ENCODE results near the gene HSPA4. TPM values are rescaled to one million over a fixed set of nuclear protein-coding genes. Genes with fewer than 3 reads are reported as not detected.
"Not testable (repeated sequence)": the region's sequence is repeated elsewhere in the genome, so short reads cannot be mapped to it uniquely, and the experiment has no call there.

Gene HSPA4
- total RNA-seq, 1 experiment from 2014 or later, result 296 TPM

- Mint-ChIP-seq H3K4me3 (ENCODE audit: low read depth, unreplicated experiment) (no peak overlapping the region), H3K27me3 (ENCODE audit: unreplicated experiment) (no peaks in the 10 kb centered on the region), H3K36me3 (ENCODE audit: insufficient read depth, unreplicated experiment) (peaks cover 73% of the 10 kb centered on the region), H3K9me3 (ENCODE audit: low read depth, unreplicated experiment) (no peaks in the 10 kb centered on the region), H3K27ac (ENCODE audit: unreplicated experiment) (no peak overlapping the region), H3K4me1 (ENCODE audit: low read depth, unreplicated experiment) (peaks cover 5% of the 10 kb centered on the region)
- TF ChIP-seq, protein P1, sequence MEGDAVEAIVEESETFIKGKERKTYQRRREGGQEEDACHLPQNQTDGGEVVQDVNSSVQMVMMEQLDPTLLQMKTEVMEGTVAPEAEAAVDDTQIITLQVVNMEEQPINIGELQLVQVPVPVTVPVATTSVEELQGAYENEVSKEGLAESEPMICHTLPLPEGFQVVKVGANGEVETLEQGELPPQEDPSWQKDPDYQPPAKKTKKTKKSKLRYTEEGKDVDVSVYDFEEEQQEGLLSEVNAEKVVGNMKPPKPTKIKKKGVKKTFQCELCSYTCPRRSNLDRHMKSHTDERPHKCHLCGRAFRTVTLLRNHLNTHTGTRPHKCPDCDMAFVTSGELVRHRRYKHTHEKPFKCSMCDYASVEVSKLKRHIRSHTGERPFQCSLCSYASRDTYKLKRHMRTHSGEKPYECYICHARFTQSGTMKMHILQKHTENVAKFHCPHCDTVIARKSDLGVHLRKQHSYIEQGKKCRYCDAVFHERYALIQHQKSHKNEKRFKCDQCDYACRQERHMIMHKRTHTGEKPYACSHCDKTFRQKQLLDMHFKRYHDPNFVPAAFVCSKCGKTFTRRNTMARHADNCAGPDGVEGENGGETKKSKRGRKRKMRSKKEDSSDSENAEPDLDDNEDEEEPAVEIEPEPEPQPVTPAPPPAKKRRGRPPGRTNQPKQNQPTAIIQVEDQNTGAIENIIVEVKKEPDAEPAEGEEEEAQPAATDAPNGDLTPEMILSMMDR (IDR thresholded peaks at IDR 0.05; ENCODE audit: unreplicated experiment), result no peak
- intact Hi-C loops (cut with micrococcal nuclease; ENCODE audit: unreplicated experiment), result no loop called here
- CTCF ChIA-PET, result no interaction called here
- DNase-seq, result no peak
- BruUV-seq (replicated peaks), result no TSS peak
Measured at GRCh38 chr5:133083901-133084300, 32.1 kb downstream of the HSPA4 start.

DNA sequence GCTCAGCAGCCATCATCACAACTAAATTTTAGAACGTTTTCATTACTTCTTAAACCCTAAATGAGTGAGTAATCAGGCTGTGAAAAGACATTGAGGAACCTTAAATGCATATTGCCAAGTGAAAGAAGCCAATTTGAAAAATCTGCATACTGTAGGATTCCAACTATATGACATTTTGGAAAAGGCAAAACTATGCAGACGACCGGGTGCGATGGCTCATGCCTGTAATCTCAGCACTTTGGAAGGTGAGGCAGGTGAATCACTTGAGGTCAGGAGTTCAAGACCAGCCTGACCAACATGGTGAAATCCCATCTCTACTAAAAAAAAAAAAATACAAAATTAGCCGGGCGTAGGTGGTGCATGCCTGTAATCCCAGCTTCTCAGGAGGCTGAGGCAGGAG is 33.4 kb downstream of the HSPA4 start:
- H3K4me3 Mint-ChIP-seq (ENCODE audit: low read depth, unreplicated experiment); H3K27me3 Mint-ChIP-seq (ENCODE audit: unreplicated experiment); DNase-seq; BruUV-seq (replicated peaks); H3K4me1 Mint-ChIP-seq (ENCODE audit: low read depth, unreplicated experiment); H3K9me3 Mint-ChIP-seq (ENCODE audit: low read depth, unreplicated experiment); intact Hi-C loops (cut with micrococcal nuclease; ENCODE audit: unreplicated experiment); H3K27ac Mint-ChIP-seq (ENCODE audit: unreplicated experiment): not testable (repeated sequence)
- peaks cover 71% of the 10 kb centered on the region for H3K36me3 Mint-ChIP-seq (ENCODE audit: insufficient read depth, unreplicated experiment)
- CTCF ChIA-PET, result interaction anchor here (0.6 kb wide), 1 partner anchor 74 kb away, joined by 11 read pairs; no protein-coding TSS in a partner anchor

DNA sequence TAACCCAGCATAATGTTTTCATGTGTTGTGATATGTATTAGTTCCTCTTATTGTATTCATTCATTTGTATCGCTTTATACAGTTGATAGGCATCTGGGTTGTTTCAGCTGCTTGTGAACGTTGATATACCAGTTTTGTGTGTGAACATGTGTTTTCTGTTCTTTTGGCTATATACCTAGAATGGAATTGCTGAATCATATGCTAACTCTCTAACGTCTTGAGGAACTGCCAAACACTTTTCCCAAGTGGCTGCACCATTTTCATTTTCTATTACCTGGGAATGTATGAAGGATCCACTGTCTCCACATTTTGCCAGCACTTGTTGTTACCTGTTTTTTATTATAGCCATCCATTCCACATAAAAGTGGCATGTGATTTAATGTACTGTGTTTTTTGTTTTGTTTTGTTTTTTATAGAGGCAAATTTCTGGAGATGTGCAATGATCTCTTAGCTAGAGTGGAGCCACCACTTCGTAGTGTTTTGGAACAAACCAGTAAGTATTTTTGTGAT is 34.6 kb downstream of the HSPA4 start:
- Mint-ChIP-seq H3K4me3 (ENCODE audit: low read depth, unreplicated experiment) (no peak overlapping the region), H3K27ac (ENCODE audit: unreplicated experiment) (peak overlapping the region; percentile 10), H3K4me1 (ENCODE audit: low read depth, unreplicated experiment) (peaks cover 5% of the 10 kb centered on the region), H3K36me3 (ENCODE audit: insufficient read depth, unreplicated experiment) (peaks cover 79% of the 10 kb centered on the region), H3K9me3 (ENCODE audit: low read depth, unreplicated experiment) (no peaks in the 10 kb centered on the region), H3K27me3 (ENCODE audit: unreplicated experiment) (no peaks in the 10 kb centered on the region)
- no TSS peak for BruUV-seq (replicated peaks)
- TF ChIP-seq, protein P1 (IDR thresholded peaks at IDR 0.05; ENCODE audit: unreplicated experiment), result no peak
- CTCF ChIA-PET, result no interaction called here
- intact Hi-C loops (cut with micrococcal nuclease; ENCODE audit: unreplicated experiment), result no loop called here
- DNase-seq, result no peak

DNA sequence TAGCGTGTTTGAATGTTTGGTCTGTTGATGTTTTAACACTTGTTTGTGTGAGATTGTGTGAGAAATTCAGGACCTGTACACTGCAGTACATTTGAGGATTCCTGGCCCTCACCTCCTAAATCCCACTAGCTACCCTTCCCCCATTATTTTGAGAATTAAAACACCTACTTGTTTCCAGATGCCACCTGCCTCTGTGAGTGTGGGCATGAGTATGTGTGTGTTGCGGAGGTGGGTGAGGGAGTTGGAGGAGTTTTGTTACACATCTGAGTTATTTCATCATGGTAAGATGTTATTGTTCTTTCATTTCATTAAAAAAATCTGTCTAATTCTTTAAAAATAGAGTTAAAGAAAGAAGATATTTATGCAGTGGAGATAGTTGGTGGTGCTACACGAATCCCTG is 36.3 kb downstream of the HSPA4 start:
- peaks cover 5% of the 10 kb centered on the region for H3K4me1 Mint-ChIP-seq (ENCODE audit: low read depth, unreplicated experiment)

GRCh38 chr5:133091034-133091433 is 39.2 kb downstream of the HSPA4 start:
- intact Hi-C loops (cut with micrococcal nuclease; ENCODE audit: unreplicated experiment), result no loop called here
- peaks cover 5% of the 10 kb centered on the region for H3K4me1 Mint-ChIP-seq (ENCODE audit: low read depth, unreplicated experiment)
- H3K4me3 Mint-ChIP-seq (ENCODE audit: low read depth, unreplicated experiment), result no peak overlapping the region
- H3K27me3 Mint-ChIP-seq (ENCODE audit: unreplicated experiment), result no peaks in the 10 kb centered on the region
- H3K9me3 Mint-ChIP-seq (ENCODE audit: low read depth, unreplicated experiment), result no peaks in the 10 kb centered on the region
- BruUV-seq (replicated peaks), result no TSS peak
- peaks cover 85% of the 10 kb centered on the region for H3K36me3 Mint-ChIP-seq (ENCODE audit: insufficient read depth, unreplicated experiment)
- DNase-seq, result no peak
- TF ChIP-seq, protein P1 (IDR thresholded peaks at IDR 0.05; ENCODE audit: unreplicated experiment), result no peak
- H3K27ac Mint-ChIP-seq (ENCODE audit: unreplicated experiment), result no peak overlapping the region
- CTCF ChIA-PET, result interaction anchor here (0.8 kb wide), 1 partner anchor 131 kb away, joined by 3 read pairs; no protein-coding TSS in a partner anchor

More for the DNA sequence above, 36.3 kb downstream of the HSPA4 start:
- DNase-seq, result no peak
- Mint-ChIP-seq H3K36me3 (ENCODE audit: insufficient read depth, unreplicated experiment) (peaks cover 82% of the 10 kb centered on the region), H3K4me3 (ENCODE audit: low read depth, unreplicated experiment) (no peak overlapping the region), H3K27me3 (ENCODE audit: unreplicated experiment) (no peaks in the 10 kb centered on the region), H3K27ac (ENCODE audit: unreplicated experiment) (no peak overlapping the region), H3K9me3 (ENCODE audit: low read depth, unreplicated experiment) (no peaks in the 10 kb centered on the region)
- CTCF ChIA-PET, result interaction anchor here (0.6 kb wide), 1 partner anchor 121 kb away, joined by 5 read pairs; no protein-coding TSS in a partner anchor
- BruUV-seq (replicated peaks), result no TSS peak
- intact Hi-C loops (cut with micrococcal nuclease; ENCODE audit: unreplicated experiment), result no loop called here
- TF ChIP-seq, protein P1 (IDR thresholded peaks at IDR 0.05; ENCODE audit: unreplicated experiment), result no peak
